DOHH2 (cell line): Measurements from ENCODE around the gene SRGAP1.

ENCODE experiments used
- H3F3A ChIP-seq: fragments of 200-600 bp; sonication (generic), shearing (Covaris generic); 2 replicates; pipeline ENCODE4 v1.6.0; 2016; ENCODE audit warnings: antibody characterized with exemption, mild to moderate bottlenecking; ENCODE audit not compliant: control insufficient read depth, insufficient read depth
- H3K27ac ChIP-seq: fragments of 200-600 bp; sonication (generic); 2 replicates; pipeline ENCODE4 v1.5.1; 2014; ENCODE audit warnings: low read depth, mild to moderate bottlenecking, low read length, moderate library complexity
- H3K27me3 ChIP-seq: fragments of 200-600 bp; sonication (generic); 2 replicates; pipeline ENCODE4 v1.6.1; 2014; ENCODE audit warnings: mild to moderate bottlenecking, low read length, mixed read lengths; ENCODE audit not compliant: control insufficient read depth
- H3K36me3 ChIP-seq: fragments of 200-600 bp; sonication (generic); 2 replicates; pipeline ENCODE4 v1.6.1; 2014; ENCODE audit warnings: mild to moderate bottlenecking, low read length, moderate library complexity, mixed read lengths; ENCODE audit not compliant: control insufficient read depth
- H3K4me1 ChIP-seq: fragments of 200-600 bp; sonication (generic); 2 replicates; pipeline ENCODE4 v1.6.1; 2014; ENCODE audit warnings: mild to moderate bottlenecking, low read length, mixed read lengths; ENCODE audit not compliant: control insufficient read depth
- H3K4me2 ChIP-seq: fragments of 200-600 bp; sonication (generic); 2 replicates; pipeline ENCODE4 v1.6.0; 2014; ENCODE audit warnings: mild to moderate bottlenecking, low read length, moderate library complexity
- H3K4me3 ChIP-seq: fragments of 200-600 bp; sonication (generic); 2 replicates; pipeline ENCODE4 v1.5.1; 2014; ENCODE audit warnings: mild to moderate bottlenecking, low read length, mixed read lengths
- H3K79me2 ChIP-seq: fragments of 200-600 bp; sonication (generic); 2 replicates; pipeline ENCODE4 v1.6.1; 2014; ENCODE audit warnings: mild to moderate bottlenecking, low read length, mixed read lengths; ENCODE audit not compliant: control insufficient read depth
- H3K9me2 ChIP-seq: fragments of 200-600 bp; sonication (generic); replicated peaks from 2 replicates; pipeline ENCODE4 v1.6.1; 2014; ENCODE audit warnings: mild to moderate bottlenecking, low read length, mixed read lengths; ENCODE audit not compliant: control insufficient read depth
- H3K9me3 ChIP-seq: fragments of 200-600 bp; sonication (generic); 2 replicates; pipeline ENCODE4 v1.6.1; 2014; ENCODE audit warnings: antibody characterized with exemption, low read length, mixed read lengths; ENCODE audit not compliant: control insufficient read depth, insufficient read depth
- H4K20me1 ChIP-seq: fragments of 200-600 bp; sonication (generic); 2 replicates; pipeline ENCODE4 v1.6.0; 2014; ENCODE audit warnings: low read depth, mild to moderate bottlenecking, antibody characterized with exemption, low read length, moderate library complexity; ENCODE audit not compliant: control insufficient read depth, insufficient read depth
- EZH2phosphoT487 ChIP-seq: fragments of 200-600 bp; sonication (generic); IDR thresholded peaks from 2 replicates; pipeline ENCODE4 v1.6.1; 2017; ENCODE audit warnings: borderline replicate concordance, mild to moderate bottlenecking, antibody characterized with exemption, low read length, moderate library complexity, mixed read lengths
- TF ChIP-seq, protein P1 (sequence below): fragments of 200-600 bp; sonication (generic); IDR thresholded peaks from one replicate; pipeline ENCODE4 v1.5.1; 2014; ENCODE audit warnings: antibody characterized with exemption, mild to moderate bottlenecking, low read depth, low read length; ENCODE audit not compliant: poor library complexity, severe bottlenecking

The SRGAP1 gene

DNA sequence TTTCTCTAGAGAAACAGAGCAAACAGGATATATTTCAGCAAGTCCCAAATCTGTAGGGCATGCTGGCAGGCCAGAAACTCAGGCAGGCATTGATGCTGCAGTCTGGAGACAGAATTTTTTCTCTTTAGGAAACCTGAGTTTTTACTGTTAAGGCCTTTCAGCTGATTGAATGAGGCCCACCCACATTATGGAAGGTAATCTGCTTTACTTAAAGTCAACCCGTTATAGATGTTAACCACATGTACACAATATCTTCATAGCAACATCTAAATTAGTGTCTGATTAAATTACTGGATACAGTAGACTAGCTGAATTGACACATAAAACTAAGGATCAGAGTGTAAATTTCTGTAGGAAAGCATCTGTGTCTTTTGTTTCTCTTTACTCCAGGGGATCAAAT lies 65.2 kb downstream of the SRGAP1 start:
- Histone ChIP-seq H3K79me2 (no peaks in the 10 kb centered on the region), H3K4me3 (no peak overlapping the region), H3K27ac (no peak overlapping the region), H3K9me2 (no peaks in the 10 kb centered on the region), H3K27me3 (no peaks in the 10 kb centered on the region), H3F3A (no peaks in the 10 kb centered on the region), H3K4me1 (peaks cover 7% of the 10 kb centered on the region), H3K9me3 (no peaks in the 10 kb centered on the region; the same call in 1 of the 2 replicates), H4K20me1 (no peaks in the 10 kb centered on the region), H3K4me2 (no peak overlapping the region), H3K36me3 (no peaks in the 10 kb centered on the region)
- no peak for TF ChIP-seq EZH2phosphoT487
- TF ChIP-seq, protein P1, sequence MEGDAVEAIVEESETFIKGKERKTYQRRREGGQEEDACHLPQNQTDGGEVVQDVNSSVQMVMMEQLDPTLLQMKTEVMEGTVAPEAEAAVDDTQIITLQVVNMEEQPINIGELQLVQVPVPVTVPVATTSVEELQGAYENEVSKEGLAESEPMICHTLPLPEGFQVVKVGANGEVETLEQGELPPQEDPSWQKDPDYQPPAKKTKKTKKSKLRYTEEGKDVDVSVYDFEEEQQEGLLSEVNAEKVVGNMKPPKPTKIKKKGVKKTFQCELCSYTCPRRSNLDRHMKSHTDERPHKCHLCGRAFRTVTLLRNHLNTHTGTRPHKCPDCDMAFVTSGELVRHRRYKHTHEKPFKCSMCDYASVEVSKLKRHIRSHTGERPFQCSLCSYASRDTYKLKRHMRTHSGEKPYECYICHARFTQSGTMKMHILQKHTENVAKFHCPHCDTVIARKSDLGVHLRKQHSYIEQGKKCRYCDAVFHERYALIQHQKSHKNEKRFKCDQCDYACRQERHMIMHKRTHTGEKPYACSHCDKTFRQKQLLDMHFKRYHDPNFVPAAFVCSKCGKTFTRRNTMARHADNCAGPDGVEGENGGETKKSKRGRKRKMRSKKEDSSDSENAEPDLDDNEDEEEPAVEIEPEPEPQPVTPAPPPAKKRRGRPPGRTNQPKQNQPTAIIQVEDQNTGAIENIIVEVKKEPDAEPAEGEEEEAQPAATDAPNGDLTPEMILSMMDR: no peak

DNA sequence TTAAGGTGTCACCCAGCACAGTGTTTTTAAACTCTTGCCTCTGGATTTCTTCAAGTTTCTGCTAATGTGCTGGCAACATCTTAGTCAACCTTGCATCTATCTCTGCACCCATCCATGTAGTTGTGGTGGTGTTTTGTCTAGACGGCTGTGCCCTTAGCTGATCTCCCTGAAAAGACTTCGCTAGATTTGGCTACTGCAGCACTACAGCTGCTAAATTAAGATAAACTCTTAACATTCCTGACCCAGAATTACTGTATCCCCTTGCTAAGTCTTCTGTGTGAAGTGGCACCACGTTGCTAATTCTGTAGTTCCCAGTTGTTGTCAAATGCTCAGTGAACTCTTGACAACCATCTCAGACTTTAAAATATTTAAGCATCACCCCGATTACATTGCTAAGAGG lies 66.8 kb downstream of the SRGAP1 start:
- H3K79me2 ChIP-seq: no peaks in the 10 kb centered on the region
- no peak overlapping the region for H3K4me2 ChIP-seq
- H3K9me3 ChIP-seq: no peaks in the 10 kb centered on the region; the same call in 1 of the 2 replicates
- H3K27me3 ChIP-seq: no peaks in the 10 kb centered on the region
- no peaks in the 10 kb centered on the region for H3F3A ChIP-seq
- no peaks in the 10 kb centered on the region for H3K9me2 ChIP-seq
- TF ChIP-seq, protein P1: no peak
- TF ChIP-seq EZH2phosphoT487: no peak
- H3K4me3 ChIP-seq: no peak overlapping the region
- H3K27ac ChIP-seq: no peak overlapping the region
- peaks cover 9% of the 10 kb centered on the region for H3K4me1 ChIP-seq
- H3K36me3 ChIP-seq: no peaks in the 10 kb centered on the region
- no peaks in the 10 kb centered on the region for H4K20me1 ChIP-seq

DNA sequence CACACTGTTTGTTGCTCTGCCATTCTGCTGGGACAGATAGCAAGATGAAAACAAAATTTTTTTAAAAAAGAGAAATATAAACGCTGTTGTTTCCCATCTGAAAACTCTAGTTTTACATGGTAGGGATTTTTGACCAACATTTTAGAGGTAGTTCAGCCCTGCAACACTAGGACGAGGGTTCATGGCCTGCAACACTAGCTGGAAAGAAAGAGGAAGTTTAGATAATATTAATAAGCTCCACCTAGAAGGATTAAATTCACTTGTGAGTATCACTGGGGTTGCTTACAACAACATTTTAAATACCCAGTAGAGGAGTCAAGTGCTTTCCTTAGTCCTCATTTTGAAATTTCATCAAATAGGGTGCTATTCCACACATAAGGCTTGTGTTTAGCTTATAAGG lies 68.2 kb downstream of the SRGAP1 start:
- Histone ChIP-seq H3K9me3 (no peaks in the 10 kb centered on the region; the same call in 1 of the 2 replicates), H3K9me2 (no peaks in the 10 kb centered on the region), H3K4me3 (no peak overlapping the region), H3K79me2 (no peaks in the 10 kb centered on the region), H3K36me3 (no peaks in the 10 kb centered on the region), H3K27me3 (no peaks in the 10 kb centered on the region), H3K4me2 (no peak overlapping the region), H3K27ac (no peak overlapping the region), H3F3A (no peaks in the 10 kb centered on the region), H4K20me1 (no peaks in the 10 kb centered on the region), H3K4me1 (peaks cover 22% of the 10 kb centered on the region)
- TF ChIP-seq EZH2phosphoT487: no peak
- TF ChIP-seq, protein P1: no peak
